ENCODE data around the gene TMEM150A.
"Not testable (repeated sequence)": the region's sequence is repeated elsewhere in the genome, so short reads cannot be mapped to it uniquely, and the experiment has no call there.

TMEM150A gene

GRCh38 chr2:85611705-85612587, 9.4 kb upstream of the TMEM150A start, which contains the start of gene C2orf68:
Gene C2orf68, minus strand, starts transcription at chr2:85612066. Its CDS starts 82 bp downstream, at chr2:85611984.
- DNase-seq = no peak

GRCh38 chr2:85611217-85611704, 8.8 kb upstream of the TMEM150A start:
- no peak for DNase-seq

- DNase-seq = no peak
These were observed 5.0 kb upstream of the TMEM150A start for GRCh38 chr2:85607268-85608215.

GRCh38 chr2:85606116-85606455, 3.6 kb upstream of the TMEM150A start:
- no peak for DNase-seq

GRCh38 chr2:85605406-85606115, 3.1 kb upstream of the TMEM150A start:
- no peak for DNase-seq

GRCh38 chr2:85604568-85605339, 2.3 kb upstream of the TMEM150A start:
- no peak for DNase-seq

- DNase-seq = not testable (repeated sequence)
These were observed 1.6 kb upstream of the TMEM150A start for GRCh38 chr2:85604133-85604444.

GRCh38 chr2:85601771-85602475, 575 bp downstream of the TMEM150A start:
- DNase-seq = no peak

GRCh38 chr2:85600951-85601770, 1.3 kb downstream of the TMEM150A start:
- no peak for DNase-seq

- DNase-seq = no peak
These were observed 2.3 kb downstream of the TMEM150A start for GRCh38 chr2:85600235-85600575.

- DNase-seq = no peak
These were observed 2.8 kb downstream of the TMEM150A start for GRCh38 chr2:85599468-85600234.

- no peak for DNase-seq
These were observed 3.7 kb downstream of the TMEM150A start for GRCh38 chr2:85598594-85599340.

GRCh38 chr2:85597241-85597640, 5.3 kb downstream of the TMEM150A start:
- DNase-seq = no peak

GRCh38 chr2:85596486-85597143, 5.9 kb downstream of the TMEM150A start:
- DNase-seq = no peak

GRCh38 chr2:85596026-85596333, 6.5 kb downstream of the TMEM150A start:
- no peak for DNase-seq

- peak; percentile 95 for DNase-seq
These were observed 7.0 kb downstream of the TMEM150A start, which contains the start of gene RNF181 for GRCh38 chr2:85595301-85596025. Gene RNF181, plus strand, starts transcription at chr2:85595745. Its CDS starts 19 bp downstream, at chr2:85595764.

GRCh38 chr2:85594715-85595300, 7.7 kb downstream of the TMEM150A start:
- no peak for DNase-seq

- no peak for DNase-seq
These were observed 9.5 kb downstream of the TMEM150A start for GRCh38 chr2:85593023-85593422.

Measured in NCI-H187 treated with DMSO at 0.1 percent for 48 hours (cell line).